ENCODE measurements around the gene ARID1A. TPM values are rescaled to one million over a fixed set of nuclear protein-coding genes. Genes with fewer than 3 reads are reported as not detected.

Gene ARID1A
- total and polyA plus RNA-seq, 8 donors: 14.8 to 39.9 (median 25.5) TPM

GRCh38 chr1:26784886-26785285 is 89.1 kb downstream of the ARID1A start:
- FAIRE-seq: no peak
- Histone ChIP-seq H3K4me1 (peaks cover 24 to 45% (median 31%) of the 10 kb centered on the region in 3 donors), H3K36me3 (peaks cover 0 to 9% (median 7%) of the 10 kb centered on the region in 3 donors), H3K4me3 (no peak overlapping the region), H3K27ac (peak overlapping the region in 3 of 4 donors; percentile 6 to 62 (median 19)), H3K9me3 (no peaks in the 10 kb centered on the region), H3K27me3 (no peaks in the 10 kb centered on the region)
- no peak for ATAC-seq
- no peak for TF ChIP-seq CTCF (IDR thresholded peaks at IDR 0.05)
- 95% methylated on average over 1 of the region's 1 CpG for WGBS, 2 donors
- DNase-seq: no peak
- intact Hi-C loops (cut with DNase I): no loop called here

GRCh38 chr1:26785611-26786436 is 90.0 kb downstream of the ARID1A start:
- ATAC-seq: no peak
- H3K9me3 ChIP-seq: no peaks in the 10 kb centered on the region
- H3K27me3 ChIP-seq: no peaks in the 10 kb centered on the region
- peak overlapping the region in 3 of 4 donors; percentile 96 to 99 (median 98) for H3K27ac ChIP-seq
- intact Hi-C loops (cut with DNase I): no loop called here
- no peak for FAIRE-seq
- peaks cover 24 to 45% (median 31%) of the 10 kb centered on the region in 3 donors for H3K4me1 ChIP-seq
- no peak for TF ChIP-seq CTCF (IDR thresholded peaks at IDR 0.05)
- peaks cover 0 to 5% (median 0%) of the 10 kb centered on the region in 3 donors for H3K36me3 ChIP-seq
- 84 to 87% methylated on average over 5 of the region's 5 CpGs for WGBS, 2 donors
- no peak overlapping the region for H3K4me3 ChIP-seq
- DNase-seq: no peak

- no peak for FAIRE-seq
- Histone ChIP-seq H3K4me1 (peaks cover 24 to 45% (median 31%) of the 10 kb centered on the region in 3 donors), H3K4me3 (peak overlapping the region; percentile 76 to 91 (median 86)), H3K9me3 (no peaks in the 10 kb centered on the region), H3K27ac (peak overlapping the region; percentile 93 to 99 (median 97)), H3K36me3 (no peaks in the 10 kb centered on the region), H3K27me3 (no peaks in the 10 kb centered on the region)
- 23 to 25% methylated on average over 12 of the region's 12 CpGs for WGBS, 2 donors
- ATAC-seq: peak in 2 of 4 donors; percentile 7 to 17
- TF ChIP-seq CTCF (IDR thresholded peaks at IDR 0.05): no peak
- DNase-seq: peak in 2 of 6 donors; percentile 35 to 50
- intact Hi-C loops (cut with DNase I): no loop called here
These were observed 90.9 kb downstream of the ARID1A start for GRCh38 chr1:26786437-26787380.

- intact Hi-C loops (cut with DNase I): no loop called here
- no peak for TF ChIP-seq CTCF (IDR thresholded peaks at IDR 0.05)
- Histone ChIP-seq H3K27ac (peak overlapping the region; percentile 93 to 99 (median 97)), H3K9me3 (no peaks in the 10 kb centered on the region), H3K4me3 (peak overlapping the region; percentile 76 to 91 (median 86)), H3K36me3 (no peaks in the 10 kb centered on the region), H3K4me1 (peaks cover 24 to 45% (median 31%) of the 10 kb centered on the region in 3 donors), H3K27me3 (no peaks in the 10 kb centered on the region)
- WGBS, 2 donors: 1% methylated on average over 11 of the region's 11 CpGs
- ATAC-seq: peak; percentile 11 to 24 (median 18)
- no peak for DNase-seq
- no peak for FAIRE-seq
These were observed 91.5 kb downstream of the ARID1A start for GRCh38 chr1:26787381-26787705.

All from pancreas (tissue), 10 donors.